BJ (cell line): ENCODE results near the gene CFAP70. TPM values are rescaled to one million over a fixed set of nuclear protein-coding genes. Genes with fewer than 3 reads are reported as not detected.

Experiments used
- CTCF ChIA-PET: fragments of 350-600 bp; formaldehyde crosslinking; extraction: SDS; loops from one replicate; lab custom pipeline; 2021; ENCODE audit warnings: antibody characterized with exemption, inconsistent platforms; lab: Yijun Ruan, JAX
- POLR2A ChIA-PET: fragments of 300-600 bp; sonication (Branson Sonifier 250); formaldehyde crosslinking; extraction: SDS; loops from one replicate; lab custom pipeline; 2021; ENCODE audit warnings: antibody characterized with exemption; lab: Charles Lee
- DNase-seq: peaks from one replicate; pipeline ENCODE4 v3.0.0-alpha.2; 2011; ENCODE audit warnings: low read depth
- H3K27me3 ChIP-seq: 2 replicates; pipeline ENCODE4 v1.6.0; 2011; ENCODE audit warnings: low read length; ENCODE audit not compliant: control insufficient read depth, insufficient read depth
- H3K36me3 ChIP-seq: 2 replicates; pipeline ENCODE4 v1.5.1; 2011; ENCODE audit warnings: low read length; ENCODE audit not compliant: control insufficient read depth, insufficient read depth
- H3K4me3 ChIP-seq: 2 replicates; pipeline ENCODE4 v1.5.1; 2011; ENCODE audit warnings: low read depth, mild to moderate bottlenecking, control low read depth, low read length
- polyA plus RNA-seq: library from polyadenylated mRNA; depleted of rRNA; stranded (reverse); fragments of >200 nt; gene quantifications from 2 replicates; pipeline ENCODE4 v1.2.3, GENCODE V29; 2011
- TF ChIP-seq, protein P1 (sequence below): IDR thresholded peaks from 2 replicates; pipeline ENCODE4 v1.5.1; 2011; ENCODE audit warnings: low read depth, mild to moderate bottlenecking, control low read depth, inconsistent platforms, low read length, moderate library complexity; ENCODE audit not compliant: insufficient read depth

Gene CFAP70
- polyA plus RNA-seq, 1 experiment, result 0.37 TPM

DNA sequence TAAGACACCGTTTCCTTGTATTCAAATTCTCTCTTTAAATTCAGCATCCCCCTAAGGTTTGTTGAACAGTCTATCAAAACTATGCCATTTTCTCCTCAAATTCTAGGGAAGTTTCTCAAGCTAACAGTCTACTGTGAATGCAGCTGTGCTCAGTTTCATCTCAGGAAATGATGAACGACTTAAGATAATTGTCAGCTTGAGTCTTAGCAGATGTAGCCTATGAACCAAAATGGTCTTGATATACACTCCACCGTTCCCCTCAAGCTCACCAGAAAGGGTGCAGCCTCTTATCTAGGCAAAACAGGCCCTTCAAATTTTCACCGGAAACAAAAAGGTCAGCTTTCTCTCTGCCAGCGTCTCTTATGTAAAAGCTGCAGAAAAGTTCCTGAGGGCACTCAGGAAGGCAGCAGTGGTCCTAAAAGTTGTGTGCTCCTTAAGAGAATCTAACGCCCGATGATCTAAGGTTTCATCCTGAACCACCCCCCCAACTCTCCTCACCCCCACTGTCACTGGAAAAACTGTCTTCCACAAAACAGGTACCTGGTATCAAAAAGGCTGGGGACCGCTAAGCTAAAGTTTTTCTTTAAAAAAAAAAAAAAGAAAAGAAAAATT lies 113.7 kb downstream of the CFAP70 start:
- TF ChIP-seq, protein P1, sequence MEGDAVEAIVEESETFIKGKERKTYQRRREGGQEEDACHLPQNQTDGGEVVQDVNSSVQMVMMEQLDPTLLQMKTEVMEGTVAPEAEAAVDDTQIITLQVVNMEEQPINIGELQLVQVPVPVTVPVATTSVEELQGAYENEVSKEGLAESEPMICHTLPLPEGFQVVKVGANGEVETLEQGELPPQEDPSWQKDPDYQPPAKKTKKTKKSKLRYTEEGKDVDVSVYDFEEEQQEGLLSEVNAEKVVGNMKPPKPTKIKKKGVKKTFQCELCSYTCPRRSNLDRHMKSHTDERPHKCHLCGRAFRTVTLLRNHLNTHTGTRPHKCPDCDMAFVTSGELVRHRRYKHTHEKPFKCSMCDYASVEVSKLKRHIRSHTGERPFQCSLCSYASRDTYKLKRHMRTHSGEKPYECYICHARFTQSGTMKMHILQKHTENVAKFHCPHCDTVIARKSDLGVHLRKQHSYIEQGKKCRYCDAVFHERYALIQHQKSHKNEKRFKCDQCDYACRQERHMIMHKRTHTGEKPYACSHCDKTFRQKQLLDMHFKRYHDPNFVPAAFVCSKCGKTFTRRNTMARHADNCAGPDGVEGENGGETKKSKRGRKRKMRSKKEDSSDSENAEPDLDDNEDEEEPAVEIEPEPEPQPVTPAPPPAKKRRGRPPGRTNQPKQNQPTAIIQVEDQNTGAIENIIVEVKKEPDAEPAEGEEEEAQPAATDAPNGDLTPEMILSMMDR, result no peak
- H3K4me3 ChIP-seq, result no peak overlapping the region
- H3K36me3 ChIP-seq, result peaks cover 3% of the 10 kb centered on the region
- ChIA-PET POLR2A (no interaction called here), CTCF (no interaction called here)
- DNase-seq, result no peak
- no peaks in the 10 kb centered on the region for H3K27me3 ChIP-seq

DNA sequence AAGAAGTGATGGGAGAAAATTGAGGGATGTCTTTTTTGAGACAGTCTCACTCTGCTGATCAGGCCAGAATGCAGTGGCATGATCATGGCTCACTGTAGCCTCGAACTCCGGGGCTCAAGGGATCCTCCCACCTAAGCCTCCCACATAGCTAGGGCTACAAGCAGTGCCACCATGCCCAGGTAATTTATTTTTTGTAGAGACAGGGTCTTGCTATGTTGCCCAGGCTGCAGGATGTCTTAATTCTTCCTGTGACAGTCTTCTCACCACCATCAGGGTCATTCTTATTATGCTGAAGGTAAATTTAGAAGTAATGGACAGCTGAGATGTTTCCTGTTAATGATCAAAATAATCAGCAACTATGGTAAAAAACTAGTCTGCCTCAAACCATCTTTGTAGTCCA lies 118.8 kb downstream of the CFAP70 start:
- TF ChIP-seq, protein P1, result no peak
- CTCF ChIA-PET, result no interaction called here
- DNase-seq, result no peak
- POLR2A ChIA-PET, result interaction anchor here (0.6 kb wide), 1 partner anchor 72 kb away, joined by 5 read pairs; no protein-coding TSS in a partner anchor
- no peaks in the 10 kb centered on the region for H3K27me3 ChIP-seq
- H3K4me3 ChIP-seq, result no peak overlapping the region
- H3K36me3 ChIP-seq, result peaks cover 4% of the 10 kb centered on the region

DNA sequence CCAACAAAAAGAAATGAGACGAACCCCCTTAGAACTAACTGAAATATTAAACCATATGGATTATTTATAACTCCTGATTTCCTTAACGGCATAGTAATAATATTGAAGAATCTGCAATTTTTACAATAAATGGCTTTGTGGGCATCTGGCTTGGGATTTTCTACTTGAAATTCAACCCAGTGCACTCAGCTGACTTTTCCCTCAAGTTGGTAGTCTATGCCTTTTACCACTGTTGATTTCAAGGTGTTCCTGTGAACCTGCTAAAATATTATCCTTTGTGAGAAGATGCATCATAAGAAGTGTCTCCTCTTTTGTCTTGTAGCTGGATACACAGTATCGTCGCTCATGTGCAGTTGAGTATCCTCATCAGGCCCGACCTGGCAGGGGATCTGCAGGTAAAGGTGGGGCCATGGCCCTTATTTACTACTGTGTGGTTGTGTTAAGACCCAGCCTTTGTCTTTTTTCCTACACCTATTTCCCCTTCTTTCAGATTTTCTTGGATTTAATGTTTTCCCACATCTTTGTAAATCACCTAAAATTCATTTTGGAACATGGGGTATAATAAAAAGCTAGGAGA lies 119.6 kb downstream of the CFAP70 start:
- no peak for DNase-seq
- ChIA-PET CTCF (no interaction called here), POLR2A (no interaction called here)
- Histone ChIP-seq H3K36me3 (peaks cover 4% of the 10 kb centered on the region), H3K27me3 (no peaks in the 10 kb centered on the region), H3K4me3 (no peak overlapping the region)
- TF ChIP-seq, protein P1, result no peak

DNA sequence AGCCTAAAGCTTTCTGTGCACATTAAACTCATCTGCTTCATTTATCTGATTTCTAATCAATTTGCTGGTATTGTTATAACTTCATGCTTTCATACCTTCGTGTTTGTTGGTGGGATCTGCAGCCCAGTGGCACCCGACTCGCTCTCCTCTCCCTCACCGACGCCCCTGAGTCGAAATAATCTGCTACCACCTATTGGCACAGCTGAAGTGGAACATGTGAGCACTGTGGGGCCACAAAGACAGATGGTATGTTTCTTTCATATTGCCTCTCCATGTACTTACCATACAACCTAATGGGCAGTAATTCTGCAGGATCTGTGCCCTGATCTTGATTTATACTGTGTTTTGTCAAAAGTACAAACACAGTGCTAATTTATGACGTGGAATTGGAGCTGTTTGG lies 124.0 kb downstream of the CFAP70 start:
- Histone ChIP-seq H3K4me3 (no peak overlapping the region), H3K27me3 (no peaks in the 10 kb centered on the region), H3K36me3 (peaks cover 5% of the 10 kb centered on the region)
- DNase-seq, result no peak
- TF ChIP-seq, protein P1, result no peak
- POLR2A ChIA-PET, result no interaction called here
- CTCF ChIA-PET, result interaction anchor here (2.0 kb wide), 1 partner anchor 11 kb away, joined by 5 read pairs; no protein-coding TSS in a partner anchor

DNA sequence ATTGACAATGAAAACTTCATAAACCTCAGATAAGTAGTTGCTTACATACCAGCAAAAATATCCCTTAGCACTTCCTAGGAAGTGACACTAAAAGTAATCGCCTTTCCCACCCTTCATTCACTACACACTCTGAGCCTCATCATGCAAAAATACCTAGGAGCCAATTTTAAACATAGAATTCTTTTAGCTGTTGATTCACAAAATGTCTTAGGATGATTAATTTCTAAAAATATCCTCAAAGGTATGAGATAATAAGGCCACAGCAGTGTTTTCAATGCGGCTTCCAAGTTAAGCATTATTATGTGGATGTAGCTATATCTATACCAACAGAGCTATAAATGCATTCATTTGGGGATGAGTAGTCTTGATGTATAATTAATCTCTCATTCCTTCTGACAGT lies 124.8 kb downstream of the CFAP70 start:
- Histone ChIP-seq H3K36me3 (peaks cover 5% of the 10 kb centered on the region), H3K4me3 (no peak overlapping the region), H3K27me3 (no peaks in the 10 kb centered on the region)
- POLR2A ChIA-PET, result interaction anchor here (0.6 kb wide), 1 partner anchor 538 kb away, joined by 3 read pairs; a partner anchor contains a TSS
- CTCF ChIA-PET, result interaction anchor here (2.0 kb wide), 1 partner anchor 10 kb away, joined by 5 read pairs; no protein-coding TSS in a partner anchor
- no peak for DNase-seq
- TF ChIP-seq, protein P1, result no peak
